ENCODE results near the gene CD72.

Gene CD72, protein sequence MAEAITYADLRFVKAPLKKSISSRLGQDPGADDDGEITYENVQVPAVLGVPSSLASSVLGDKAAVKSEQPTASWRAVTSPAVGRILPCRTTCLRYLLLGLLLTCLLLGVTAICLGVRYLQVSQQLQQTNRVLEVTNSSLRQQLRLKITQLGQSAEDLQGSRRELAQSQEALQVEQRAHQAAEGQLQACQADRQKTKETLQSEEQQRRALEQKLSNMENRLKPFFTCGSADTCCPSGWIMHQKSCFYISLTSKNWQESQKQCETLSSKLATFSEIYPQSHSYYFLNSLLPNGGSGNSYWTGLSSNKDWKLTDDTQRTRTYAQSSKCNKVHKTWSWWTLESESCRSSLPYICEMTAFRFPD

DNA sequence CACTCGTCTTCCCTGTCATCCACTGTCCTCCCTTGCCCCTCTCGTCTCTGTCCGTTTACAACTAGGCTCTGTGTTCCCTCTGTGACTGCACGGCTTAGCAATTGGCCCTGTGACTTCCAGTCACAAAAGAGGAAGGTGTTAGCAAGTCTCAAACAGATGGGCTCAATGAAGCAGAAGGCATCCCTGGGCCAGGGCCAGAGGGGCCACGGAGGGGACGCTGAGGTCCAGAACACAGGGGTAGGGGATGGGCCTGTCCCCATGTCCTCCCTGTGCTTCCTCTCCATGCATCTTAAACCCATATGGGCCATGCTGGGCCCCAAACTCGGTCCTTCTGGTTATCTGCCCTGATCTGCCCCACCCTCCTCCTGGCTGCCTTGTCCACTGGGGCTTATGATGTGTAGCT lies at the start of gene CD72:
Gene CD72 (minus strand): TSS at position 89 of the 403 bp plus-strand sequence. CDS start 110 bp downstream, outside the sequence.
- no peak for DNase-seq (ENCODE audit: low read depth in 2 of 2)

DNA sequence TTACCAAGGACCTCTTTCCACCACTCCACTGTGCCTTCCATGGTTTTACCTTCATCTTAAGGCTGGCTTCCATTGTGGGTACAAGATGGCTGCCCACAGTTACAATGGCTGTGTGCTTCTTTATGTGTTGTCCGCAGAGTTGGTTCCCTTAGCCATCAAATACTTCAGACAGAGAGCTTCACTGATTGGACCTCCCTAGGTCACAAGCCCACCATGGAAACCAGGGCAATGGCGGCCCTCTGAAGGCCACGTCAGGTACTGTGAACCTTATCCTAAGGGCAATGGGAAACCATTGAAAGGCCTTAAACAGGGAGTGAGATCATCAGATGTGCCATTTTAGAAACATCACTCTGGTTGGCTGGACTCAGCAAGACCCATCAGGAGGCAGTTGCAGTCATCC lies 49.7 kb upstream of the CD72 start:
- DNase-seq (ENCODE audit: low read depth in 2 of 2): no peak

DNA sequence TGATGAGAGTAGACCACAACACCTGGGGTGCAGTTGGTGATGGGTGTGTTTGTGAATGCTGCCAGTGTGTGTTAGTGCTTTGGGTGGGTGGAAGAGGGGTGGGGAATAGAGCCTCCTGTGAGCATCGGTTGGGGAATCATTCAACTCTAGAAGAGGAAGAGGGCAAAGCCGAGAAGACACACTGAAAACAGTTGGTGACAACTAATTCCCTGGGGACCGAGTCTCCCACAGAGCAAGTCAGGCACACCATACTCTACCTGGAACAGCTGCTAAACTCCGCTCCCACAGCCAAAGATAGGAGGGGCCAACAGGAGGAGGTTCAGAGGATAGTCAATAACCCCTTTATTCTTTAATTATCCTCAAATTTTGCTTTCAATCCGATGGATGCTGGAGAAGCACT lies 48.3 kb upstream of the CD72 start:
- DNase-seq (ENCODE audit: low read depth in 2 of 2): no peak

DNA sequence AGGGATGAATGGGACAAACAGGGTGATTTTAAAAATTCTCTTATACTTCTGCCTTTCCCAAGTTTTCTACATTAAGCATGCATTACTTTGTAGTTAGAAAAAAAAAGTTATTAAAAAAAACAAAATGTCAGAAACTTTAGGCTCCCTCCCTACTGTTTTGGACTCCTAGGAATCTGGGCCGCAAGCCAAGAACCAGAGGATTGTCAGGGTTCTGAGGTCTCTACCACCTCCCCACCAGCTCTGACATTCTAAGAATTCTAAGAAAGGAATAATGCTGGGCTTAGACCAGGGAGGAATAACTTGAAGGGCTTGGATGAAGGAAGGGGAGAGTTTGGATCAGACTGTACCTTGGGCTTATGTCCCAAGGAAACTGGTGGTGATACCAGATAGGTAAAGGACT lies 47.8 kb upstream of the CD72 start:
- no peak for DNase-seq (ENCODE audit: low read depth in 2 of 2)

DNA sequence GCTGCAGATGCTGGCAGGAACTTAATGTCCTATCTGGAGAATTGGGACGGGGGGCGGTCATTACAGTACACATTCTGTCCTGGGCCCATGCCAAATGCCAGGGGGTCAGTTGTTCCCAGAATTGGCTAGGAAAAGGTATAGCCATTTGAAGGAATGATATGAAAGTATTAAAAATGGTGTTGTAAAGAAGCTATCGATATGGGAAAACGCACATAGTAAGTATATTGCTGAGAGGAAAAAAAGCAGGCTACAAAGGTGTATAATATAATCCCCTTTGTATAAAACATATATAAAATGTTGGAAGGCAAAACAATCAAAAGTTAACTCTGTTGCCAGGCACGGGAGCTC lies 47.2 kb upstream of the CD72 start:
- DNase-seq (ENCODE audit: low read depth in 2 of 2): no peak

DNA sequence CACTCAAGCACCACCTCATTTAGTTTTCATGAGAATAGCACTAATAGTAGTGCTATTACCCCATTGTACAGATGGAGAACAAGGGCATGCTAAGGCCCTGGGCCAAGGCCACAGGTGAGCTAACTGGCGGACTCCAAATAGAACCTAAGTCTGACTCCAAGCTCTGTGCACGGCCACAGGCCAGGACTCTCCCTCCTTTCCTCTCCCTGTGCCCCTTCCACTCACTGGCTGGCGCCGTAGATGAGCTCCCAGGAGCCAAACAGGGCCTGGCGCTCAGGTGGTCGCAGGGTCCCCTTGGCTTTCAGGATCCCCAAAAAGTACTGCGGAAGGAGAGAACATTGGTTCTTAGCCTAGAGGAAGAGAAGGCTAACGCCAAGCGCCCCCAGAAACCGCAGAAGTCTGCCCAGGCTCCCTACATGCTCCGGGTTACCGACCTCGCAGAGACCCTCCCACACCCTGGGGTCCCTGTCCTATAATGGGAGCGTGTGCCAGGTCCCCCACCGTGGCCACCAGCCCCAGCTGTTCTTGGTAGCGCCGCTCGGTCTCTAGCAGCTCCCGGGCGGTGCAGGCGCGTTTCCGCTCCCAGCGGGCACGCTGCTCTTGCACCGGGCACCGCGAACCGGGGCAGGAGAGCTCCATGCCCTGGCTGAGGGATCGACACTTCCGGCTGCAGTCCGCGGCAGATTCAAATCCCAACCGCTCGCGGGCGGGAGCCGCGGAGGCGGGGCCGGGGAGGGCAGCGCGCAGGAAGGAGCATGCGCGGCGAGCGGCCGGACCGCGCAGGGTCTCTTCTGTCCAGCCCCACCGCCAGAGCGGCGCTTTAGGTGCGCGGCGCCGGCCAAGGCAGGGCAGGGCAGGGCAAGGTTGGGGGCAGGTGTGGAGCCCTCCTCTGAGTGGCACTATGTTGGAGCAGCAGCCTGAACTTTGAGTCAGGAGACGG lies 46.6 kb upstream of the CD72 start, which contains the start of gene ARHGEF39:
Gene ARHGEF39 (minus strand): TSS at position 665 of the 940 bp plus-strand sequence. CDS start 26 bp downstream, at position 639.
- no peak for DNase-seq (ENCODE audit: low read depth in 2 of 2)

DNA sequence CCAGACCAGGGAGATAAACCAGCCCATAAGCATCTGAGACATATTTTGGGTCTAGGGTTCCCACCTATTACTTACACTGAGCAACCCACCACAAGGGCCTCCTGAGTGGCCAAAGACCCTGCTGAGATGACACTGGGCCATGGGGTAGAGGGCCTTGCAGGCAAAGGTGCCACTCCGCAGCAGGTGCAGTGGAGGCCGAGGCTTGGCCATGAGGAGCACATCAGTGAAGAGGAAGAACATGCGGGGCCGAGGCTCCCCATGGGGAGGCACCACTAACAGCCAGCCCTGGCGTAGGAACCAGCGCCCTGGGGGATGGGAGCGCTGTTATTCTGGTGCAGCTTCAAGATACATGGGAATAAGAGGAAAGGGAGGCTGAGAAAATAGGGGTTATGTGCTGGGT lies 44.2 kb upstream of the CD72 start:
- DNase-seq (ENCODE audit: low read depth in 2 of 2): no peak

DNA sequence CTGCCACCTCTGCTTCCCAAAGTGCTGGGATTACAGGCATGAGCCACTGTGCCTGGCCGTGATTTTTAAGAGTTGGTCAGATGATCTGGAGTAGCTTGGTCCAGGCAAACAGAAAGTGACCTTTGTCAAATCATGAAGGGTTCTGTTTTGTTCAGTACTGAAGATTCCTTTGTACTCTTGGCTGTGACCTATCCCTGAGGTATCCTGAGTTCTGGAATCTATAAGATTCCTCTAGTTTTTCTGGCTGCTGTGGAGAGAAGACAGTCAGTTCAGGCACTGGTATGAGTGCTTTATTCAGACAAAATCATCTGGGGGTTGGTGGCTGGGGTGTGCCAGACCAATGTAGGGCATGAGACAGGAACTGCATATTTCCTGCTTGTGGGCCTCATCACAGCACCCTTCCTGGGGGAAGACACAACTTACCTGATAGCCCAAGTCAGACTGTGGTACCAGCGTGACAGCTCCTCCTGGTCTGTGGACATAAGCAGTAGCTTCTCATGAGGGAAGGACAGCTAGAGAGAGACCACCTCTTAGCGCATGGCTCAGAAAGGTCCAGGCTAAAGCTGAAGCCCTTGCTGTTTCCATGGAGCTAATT lies 43.6 kb upstream of the CD72 start:
- DNase-seq (ENCODE audit: low read depth in 2 of 2): no peak

DNA sequence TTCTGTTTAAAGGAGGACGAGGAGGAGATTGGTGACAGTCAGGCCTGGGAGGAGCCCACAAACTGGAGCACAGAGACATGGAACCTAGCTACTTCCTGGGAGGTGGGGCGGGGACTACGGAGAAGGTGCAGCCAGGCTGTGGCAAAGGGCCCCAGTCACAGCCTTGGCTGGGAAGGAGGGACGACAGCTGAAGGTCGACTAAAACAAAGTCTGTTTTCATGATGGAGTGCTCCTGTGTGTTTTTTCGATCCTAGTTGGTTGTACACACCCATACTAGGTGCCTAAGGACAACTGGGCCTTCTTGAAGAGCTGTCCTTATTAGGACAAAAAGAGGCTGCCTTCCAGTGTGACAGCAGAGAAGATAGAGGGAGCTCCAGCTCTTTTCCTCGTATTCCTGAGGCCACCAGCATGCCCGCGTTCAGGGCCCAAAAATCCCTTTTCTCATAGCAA lies 42.8 kb upstream of the CD72 start:
- no peak for DNase-seq (ENCODE audit: low read depth in 2 of 2)

DNA sequence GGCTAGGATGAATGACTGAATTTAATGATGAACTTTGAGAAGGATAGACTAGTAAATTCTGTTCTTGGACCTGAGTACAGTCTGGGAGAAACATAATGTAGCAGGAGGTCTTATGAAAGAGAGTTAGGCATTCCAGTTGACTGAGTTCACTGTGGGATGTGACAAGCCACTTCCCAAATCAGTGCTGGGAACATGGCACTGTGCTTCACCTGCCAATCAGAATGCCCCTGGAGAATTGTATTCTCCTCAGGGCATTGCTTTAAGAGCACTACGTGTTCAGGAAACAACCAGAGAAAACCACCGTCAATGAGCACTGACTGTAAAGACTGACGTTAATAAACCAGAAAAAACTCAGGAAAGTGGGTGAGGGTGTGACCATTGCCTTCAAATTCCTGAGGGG lies 41.1 kb upstream of the CD72 start:
- DNase-seq (ENCODE audit: low read depth in 2 of 2): no peak

DNA sequence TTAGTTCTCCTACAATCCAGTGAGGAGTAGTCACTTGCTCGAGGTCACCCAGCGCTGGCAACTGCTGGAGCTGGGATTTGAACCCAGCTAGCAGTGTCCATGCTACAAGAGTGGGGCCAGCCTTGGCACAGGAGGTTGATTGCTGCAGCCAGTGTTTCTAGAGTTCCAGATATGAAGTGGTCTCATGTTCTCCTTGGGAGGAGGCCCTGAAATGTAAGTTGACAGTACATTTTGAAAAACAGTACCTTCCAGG lies 40.7 kb upstream of the CD72 start:
- DNase-seq (ENCODE audit: low read depth in 2 of 2): no peak

DNA sequence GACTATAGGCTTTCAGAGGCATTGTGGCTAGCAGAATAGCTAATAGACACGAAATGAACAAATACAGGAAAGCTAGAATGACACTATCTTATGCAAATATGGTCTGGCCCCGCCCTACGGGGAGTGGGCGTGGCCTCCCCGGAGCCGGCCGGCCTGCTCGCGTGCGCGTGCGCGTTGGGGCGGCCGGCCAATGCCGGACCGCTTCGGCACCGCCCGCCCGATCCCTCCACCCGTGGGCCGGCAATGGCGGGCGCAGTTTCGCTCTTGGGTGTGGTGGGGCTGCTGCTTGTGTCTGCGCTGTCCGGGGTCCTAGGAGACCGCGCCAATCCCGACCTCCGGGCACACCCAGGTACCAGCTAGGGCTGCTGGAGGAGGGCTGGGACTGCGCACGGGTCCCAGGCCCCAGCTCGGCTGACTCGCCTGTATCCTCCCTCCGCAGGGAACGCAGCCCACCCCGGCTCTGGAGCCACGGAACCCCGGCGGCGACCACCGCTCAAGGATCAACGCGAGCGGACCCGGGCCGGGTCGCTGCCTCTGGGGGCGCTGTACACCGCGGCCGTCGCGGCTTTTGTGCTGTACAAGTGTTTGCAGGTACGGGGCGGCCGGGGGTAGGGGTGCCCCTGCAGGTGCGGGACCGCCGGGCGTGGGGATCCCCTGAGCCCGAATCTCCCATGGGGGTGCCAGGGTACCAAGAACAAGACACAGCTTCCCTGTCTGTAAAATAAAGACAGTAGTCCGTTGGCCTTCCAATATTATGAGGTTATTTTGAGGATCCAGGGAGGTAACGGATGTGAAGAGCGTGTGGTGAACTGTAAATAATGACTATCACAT lies 40.1 kb upstream of the CD72 start, which contains the start of gene CCDC107:
Gene CCDC107 (plus strand): TSS at position 156 of the 831 bp plus-strand sequence. CDS start 88 bp downstream, at position 244.
- peak; percentile 67 to 68 for DNase-seq (ENCODE audit: low read depth in 2 of 2)

DNA sequence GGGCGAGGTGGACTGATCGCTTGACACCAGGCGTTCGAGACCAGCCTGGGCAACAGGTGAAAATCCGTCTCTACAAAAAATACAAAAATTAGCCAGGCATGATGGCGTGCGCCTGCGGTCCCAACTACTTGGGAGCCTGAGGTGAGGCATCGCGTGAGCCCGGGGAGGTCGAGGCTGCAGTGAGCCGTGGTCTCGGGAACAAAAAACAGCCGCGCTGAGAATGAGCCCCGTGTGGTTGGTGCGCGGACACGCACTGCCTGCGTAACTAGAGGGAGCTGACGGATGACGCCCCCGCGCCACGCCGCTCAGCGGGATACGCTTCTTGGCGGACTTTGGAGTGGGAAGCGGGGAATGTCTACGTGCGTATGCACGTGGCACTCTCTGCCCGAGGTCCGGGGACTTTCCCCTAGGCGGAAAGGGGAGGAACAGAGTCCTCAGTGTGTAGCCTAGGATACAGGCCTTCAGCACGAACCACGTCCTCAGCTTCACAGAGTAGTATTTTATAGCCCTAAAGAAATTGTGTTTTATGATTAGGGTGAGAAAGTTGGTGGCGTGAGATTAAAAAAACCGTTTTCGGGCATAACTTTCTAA lies 39.4 kb upstream of the CD72 start, which contains the start of gene RMRP:
Gene RMRP (minus strand): TSS at position 474 of the 591 bp plus-strand sequence.
- DNase-seq (ENCODE audit: low read depth in 2 of 2): peak; percentile 67 to 83

DNA sequence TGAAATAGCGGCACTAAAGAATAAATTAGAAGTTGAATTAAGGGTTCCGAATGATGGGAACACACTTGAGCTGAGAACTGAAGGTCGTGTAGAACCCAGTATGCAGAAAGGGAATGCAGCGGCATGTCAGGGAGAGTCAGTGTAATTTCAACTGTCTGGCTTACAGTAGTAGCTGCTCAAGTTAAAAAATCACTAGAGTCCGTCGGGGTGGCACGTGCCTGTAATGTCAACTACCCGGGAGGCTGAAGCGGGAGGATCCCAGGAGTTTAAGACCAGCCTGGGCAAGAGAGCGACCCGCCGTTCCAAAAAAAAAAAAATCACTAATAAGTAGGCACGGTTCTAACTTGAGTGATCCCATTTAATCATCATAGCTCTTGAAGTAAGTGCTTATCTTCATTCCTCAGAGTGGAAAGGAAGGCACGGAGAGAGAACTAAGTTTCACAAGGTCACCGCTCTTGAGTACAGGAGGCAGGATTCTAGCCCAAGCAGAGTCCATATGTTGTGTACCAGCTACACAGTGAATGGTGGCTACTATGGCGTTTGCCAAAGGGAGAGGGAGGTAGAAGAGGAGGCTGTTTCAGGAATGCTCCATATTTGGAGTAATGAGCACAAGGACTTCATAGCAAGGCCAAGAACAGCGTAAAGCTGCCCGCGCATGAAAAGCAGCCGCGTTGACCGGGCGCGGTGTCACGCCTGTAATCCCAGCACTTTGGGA lies 38.8 kb upstream of the CD72 start:
- no peak for DNase-seq (ENCODE audit: low read depth in 2 of 2)

DNA sequence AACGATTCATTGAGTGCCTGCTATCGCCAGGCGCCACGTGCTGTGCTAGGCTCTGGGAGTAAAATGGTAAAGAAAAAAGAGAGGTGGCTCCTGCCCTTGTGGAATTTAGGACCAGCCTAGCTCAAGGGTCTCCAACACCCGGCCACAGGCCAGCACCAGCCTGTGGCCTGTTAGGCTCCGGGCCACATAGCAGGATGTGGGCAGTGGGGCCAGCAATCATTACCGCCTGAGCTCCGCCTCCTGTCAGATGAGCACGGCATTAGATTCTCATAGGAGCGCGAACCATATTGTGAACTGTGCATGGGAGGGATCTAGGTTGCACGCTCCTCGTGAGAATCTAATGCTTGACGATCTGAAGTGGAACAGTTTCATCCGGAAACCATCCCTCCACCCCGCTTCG lies 38.1 kb upstream of the CD72 start:
- DNase-seq (ENCODE audit: low read depth in 2 of 2): no peak

DNA sequence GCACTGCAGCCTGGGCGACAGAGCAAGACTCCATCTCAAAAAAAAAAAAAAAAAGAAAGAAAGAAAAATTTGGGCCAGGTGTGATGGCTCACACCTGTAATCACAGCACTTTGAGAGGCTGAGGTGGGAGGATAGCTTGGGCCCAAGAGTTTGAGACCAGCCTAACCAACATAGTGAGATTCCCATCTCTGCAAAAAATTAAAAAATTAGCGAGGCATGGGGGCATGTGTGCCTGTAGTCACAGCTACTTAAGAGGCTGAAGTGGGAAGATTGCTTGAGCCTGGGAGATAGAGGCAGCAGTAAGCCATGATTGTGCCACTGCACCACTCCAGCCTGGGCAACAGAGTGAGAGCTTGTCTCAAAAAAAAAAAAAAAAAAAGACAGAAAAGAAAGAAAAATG lies 35.4 kb upstream of the CD72 start:
- no peak for DNase-seq (ENCODE audit: low read depth in 2 of 2)

DNA sequence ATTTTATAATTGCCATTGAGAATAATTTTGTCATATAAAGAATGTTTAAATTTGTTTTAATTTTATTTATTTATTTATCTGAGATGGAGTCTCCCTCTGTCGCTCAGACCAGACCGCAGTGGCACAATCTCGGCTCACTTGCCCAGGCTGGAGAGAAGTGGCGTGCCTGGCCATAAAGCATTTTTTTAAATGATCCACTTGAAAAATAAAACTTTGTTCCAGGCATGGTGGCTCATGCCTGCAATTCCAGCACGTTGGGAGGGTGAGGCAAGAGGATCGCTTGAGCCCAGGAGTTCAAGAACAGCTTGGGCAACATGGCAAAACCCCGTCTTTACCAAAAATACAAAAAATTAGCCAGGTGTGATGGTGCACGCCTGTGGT lies 34.6 kb upstream of the CD72 start:
- DNase-seq (ENCODE audit: low read depth in 2 of 2): no peak

DNA sequence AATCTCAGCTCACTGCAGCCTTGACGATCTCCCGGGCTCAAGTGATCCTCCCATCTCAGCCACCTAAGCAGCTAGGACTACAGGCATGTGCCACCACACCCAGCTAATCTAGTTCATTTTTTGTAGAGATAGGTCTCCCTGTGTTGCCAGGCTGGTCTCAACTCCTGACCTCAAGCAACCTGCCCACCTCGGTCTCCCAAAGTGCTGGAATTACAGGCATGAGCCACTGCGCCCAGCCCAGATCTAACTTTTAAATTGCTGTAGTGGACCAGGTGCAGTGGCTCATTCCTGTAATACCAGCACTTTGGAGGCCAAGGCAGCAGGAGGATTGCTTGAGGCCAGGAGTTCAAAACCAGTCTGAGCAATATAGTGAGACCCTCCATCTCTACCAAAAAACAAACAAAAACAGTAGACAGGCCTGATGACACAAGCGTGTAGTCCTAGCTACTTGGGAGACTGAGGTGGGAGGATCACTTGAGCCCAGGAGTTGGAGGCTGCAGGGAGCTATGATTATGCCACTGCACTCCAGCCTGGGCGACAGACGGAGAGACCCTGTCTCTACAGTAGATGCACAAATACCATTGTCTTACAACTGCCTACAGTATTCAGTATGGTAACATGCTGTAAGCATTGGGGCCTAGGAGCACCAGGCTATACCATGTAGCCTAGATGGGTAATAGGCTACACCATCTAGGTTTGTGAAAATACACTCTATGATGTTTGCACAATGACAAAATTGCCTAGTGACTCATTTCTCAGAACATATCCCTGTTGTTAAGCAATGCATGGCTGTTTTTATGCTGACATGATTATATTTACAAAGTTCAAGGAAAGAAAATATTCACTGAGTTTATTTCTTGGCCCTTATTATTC lies 34.0 kb upstream of the CD72 start:
- DNase-seq (ENCODE audit: low read depth in 2 of 2): no peak

DNA sequence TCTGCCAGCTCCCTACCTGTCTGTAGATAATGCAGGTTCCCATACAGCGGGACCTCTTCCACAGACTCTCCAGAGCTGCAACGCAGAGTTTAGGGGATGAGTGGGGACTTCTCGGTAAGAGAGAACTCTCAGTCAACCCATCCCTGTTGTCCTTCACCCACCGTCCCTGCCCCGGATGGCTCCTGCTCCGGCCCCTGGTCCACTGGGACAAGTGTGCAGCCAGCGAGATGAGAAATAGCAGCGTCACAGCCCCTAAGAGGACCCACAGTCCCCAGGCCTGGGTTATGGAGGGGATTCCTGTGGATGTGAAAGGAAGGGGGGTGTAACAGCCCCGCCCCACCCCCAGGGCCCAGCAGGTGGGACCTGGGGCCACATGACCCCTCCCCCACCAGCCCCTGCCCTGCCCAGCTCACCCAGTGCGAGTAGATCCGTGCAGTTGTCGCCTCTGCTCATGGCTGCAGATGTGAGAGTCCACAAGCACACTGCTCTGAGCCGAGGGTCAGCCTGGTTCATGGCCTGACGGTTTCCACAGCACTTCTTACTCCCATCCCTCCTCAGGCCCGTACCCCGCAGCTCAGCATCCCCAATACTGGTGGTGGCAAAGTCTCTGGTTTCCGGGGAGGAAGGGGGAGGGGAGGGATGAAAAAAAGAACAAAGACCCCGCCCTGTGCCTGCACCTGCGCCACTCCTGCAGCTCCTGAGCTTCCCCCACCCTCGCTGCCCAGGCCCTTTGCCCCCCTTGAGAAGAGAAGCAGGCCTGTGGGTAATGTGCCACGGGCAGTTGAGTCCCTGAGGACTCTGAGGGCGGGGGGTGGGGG lies 32.3 kb upstream of the CD72 start, which contains the start of gene SIT1:
Gene SIT1 (minus strand): TSS at position 591 of the 818 bp plus-strand sequence. CDS start 78 bp downstream, at position 513.
- DNase-seq (ENCODE audit: low read depth in 2 of 2): no peak
